Neural cell (in vitro differentiated cells): ENCODE measurements around the gene COG1. TPM values are rescaled to one million over a fixed set of nuclear protein-coding genes. Genes with fewer than 3 reads are reported as not detected.

ENCODE experiments used
- H2AFZ ChIP-seq: fragments of 200-600, 300-800 bp; sonication (generic), shearing (Covaris generic); 2 replicates; pipeline ENCODE4 v1.6.0; 2014; ENCODE audit warnings: low read depth, mild to moderate bottlenecking, antibody characterized with exemption, low read length, moderate library complexity
- H3F3A ChIP-seq: fragments of 200-600 bp; shearing (Covaris generic); 2 replicates; pipeline ENCODE4 v1.6.1; 2016; ENCODE audit warnings: mild to moderate bottlenecking, moderate library complexity, mixed read lengths, antibody characterized with exemption, low read length; ENCODE audit not compliant: insufficient read depth, poor library complexity, severe bottlenecking
- H3K27ac ChIP-seq: fragments of 200-600, 300-800 bp; sonication (generic), shearing (Covaris generic); 2 replicates; pipeline ENCODE4 v1.5.1; 2014; ENCODE audit warnings: mild to moderate bottlenecking, low read length, moderate library complexity
- H3K27me3 ChIP-seq: fragments of 300-800, 200-600 bp; sonication (generic), shearing (Covaris generic); 2 replicates; pipeline ENCODE4 v1.6.0; 2014; ENCODE audit warnings: mild to moderate bottlenecking, low read depth, low read length, moderate library complexity; ENCODE audit not compliant: insufficient read depth
- H3K36me3 ChIP-seq: fragments of 300-800, 200-600 bp; sonication (generic), shearing (Covaris generic); 2 replicates; pipeline ENCODE4 v1.5.1; 2014; ENCODE audit warnings: mild to moderate bottlenecking, antibody characterized with exemption, low read length, moderate library complexity; ENCODE audit not compliant: insufficient read depth
- H3K4me2 ChIP-seq: fragments of 300-800, 200-600 bp; sonication (generic), shearing (Covaris generic); 2 replicates; pipeline ENCODE4 v1.6.0; 2014; ENCODE audit warnings: mild to moderate bottlenecking, low read length
- H3K4me3 ChIP-seq: fragments of 300-800, 200-600 bp; sonication (generic), shearing (Covaris generic); 2 replicates; pipeline ENCODE4 v1.5.1; 2014; ENCODE audit warnings: mild to moderate bottlenecking, low read length, moderate library complexity
- H3K79me2 ChIP-seq: fragments of 200-600 bp; shearing (Covaris generic); replicated peaks from 2 replicates; pipeline ENCODE4 v1.6.0; 2014; ENCODE audit warnings: mild to moderate bottlenecking, low read length, moderate library complexity; ENCODE audit not compliant: insufficient read depth
- H3K9ac ChIP-seq: fragments of 300-800, 200-600 bp; sonication (generic), shearing (Covaris generic); 2 replicates; pipeline ENCODE4 v1.6.1; 2016; ENCODE audit warnings: mild to moderate bottlenecking, low read length, mixed read lengths
- H3K9me2 ChIP-seq: fragments of 200-600 bp; shearing (Covaris generic); 2 replicates; pipeline ENCODE4 v1.6.1; 2016; ENCODE audit warnings: mild to moderate bottlenecking, low read length, mixed read lengths; ENCODE audit not compliant: insufficient read depth
- H3K9me3 ChIP-seq: fragments of 200-600, 300-800 bp; sonication (generic), shearing (Covaris generic); 2 replicates; pipeline ENCODE4 v1.6.1; 2016; ENCODE audit warnings: mild to moderate bottlenecking, mixed run types, low read length, moderate library complexity, mixed read lengths
- H4K20me1 ChIP-seq: fragments of 200-600 bp; shearing (Covaris generic); 2 replicates; pipeline ENCODE4 v1.6.1; 2016; ENCODE audit warnings: mild to moderate bottlenecking, mixed run types; ENCODE audit not compliant: insufficient read depth
- EP300 ChIP-seq: fragments of 450-650 bp; conservative IDR thresholded peaks from 2 replicates; pipeline ENCODE4 v1.6.1; 2014; ENCODE audit warnings: antibody characterized with exemption, mild to moderate bottlenecking, moderate library complexity; ENCODE audit not compliant: poor library complexity, severe bottlenecking
- EZH2 ChIP-seq: fragments of 200-600, 300-800 bp; shearing (Covaris generic), sonication (generic); IDR thresholded peaks from 2 replicates; pipeline ENCODE4 v1.6.1; 2014; ENCODE audit warnings: antibody characterized with exemption, low read length, borderline replicate concordance, mild to moderate bottlenecking; ENCODE audit not compliant: insufficient read depth, poor library complexity, severe bottlenecking
- MXI1 ChIP-seq: fragments of 450-650 bp; conservative IDR thresholded peaks from 2 replicates; pipeline ENCODE4 v1.6.1; 2014; ENCODE audit warnings: antibody characterized with exemption, mild to moderate bottlenecking; ENCODE audit not compliant: poor library complexity, severe bottlenecking
- POLR2AphosphoS5 ChIP-seq: IDR thresholded peaks from 2 replicates; pipeline ENCODE4 v1.6.1; 2012
- RAD21 ChIP-seq: fragments of 450-650 bp; conservative IDR thresholded peaks from 2 replicates; pipeline ENCODE4 v1.6.1; 2014; ENCODE audit warnings: antibody characterized with exemption, mild to moderate bottlenecking, moderate library complexity
- SMC3 ChIP-seq: fragments of 450-650 bp; conservative IDR thresholded peaks from 2 replicates; pipeline ENCODE4 v1.6.1; 2014; ENCODE audit warnings: antibody characterized with exemption, mild to moderate bottlenecking, moderate library complexity; ENCODE audit not compliant: poor library complexity
- TAF1 ChIP-seq: IDR thresholded peaks from 2 replicates; pipeline ENCODE4 v1.6.1; 2012; ENCODE audit warnings: low read depth
- polyA plus RNA-seq: library from polyadenylated mRNA; depleted of rRNA; stranded (reverse); fragments of >200 nt; gene quantifications from 2 replicates; pipeline ENCODE4 v1.2.3, GENCODE V29; 2014
- TF ChIP-seq, protein P1 (sequence below): fragments of 450-650 bp; IDR thresholded peaks from 2 replicates; pipeline ENCODE4 v1.5.1; 2014; ENCODE audit warnings: antibody characterized with exemption, mild to moderate bottlenecking, moderate library complexity; ENCODE audit not compliant: poor library complexity, severe bottlenecking
- TF ChIP-seq, protein P2 (sequence below): IDR thresholded peaks from 2 replicates; pipeline ENCODE4 v1.6.1; 2012; ENCODE audit warnings: borderline replicate concordance

COG1 gene
- polyA plus RNA-seq, 1 donor from 2014 or later = 23.5 TPM

DNA sequence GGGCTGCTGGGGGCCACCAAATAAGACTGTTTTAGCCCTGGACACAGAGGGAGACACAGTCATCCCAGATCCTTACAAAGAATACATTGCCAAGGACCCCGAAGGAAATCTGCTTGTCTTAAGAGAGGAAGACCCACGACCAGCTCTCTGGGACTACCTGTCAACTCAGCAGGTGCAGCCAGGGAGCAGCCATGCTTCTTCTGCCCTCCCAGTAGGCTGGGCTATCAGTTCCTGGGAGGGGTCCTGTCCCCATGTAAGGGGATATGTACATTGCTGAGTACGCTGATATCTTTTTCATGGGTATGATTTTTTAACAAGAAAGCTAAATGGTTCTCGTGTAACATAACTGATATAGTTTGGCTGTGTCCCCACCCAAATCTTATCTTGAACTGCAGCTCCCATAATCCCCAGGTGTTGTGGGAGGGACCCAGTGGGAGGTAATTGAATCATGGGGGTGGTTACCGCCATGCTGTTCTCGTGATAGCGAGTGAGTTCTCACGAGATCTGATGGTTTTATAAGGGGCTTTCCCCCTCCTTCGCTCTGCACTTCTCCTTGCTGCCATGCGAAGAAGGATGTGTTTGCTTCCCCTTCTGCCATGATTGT is 16.8 kb upstream of the COG1 start:
- Histone ChIP-seq H3K9me3 (no peaks in the 10 kb centered on the region), H3K79me2 (no peaks in the 10 kb centered on the region), H3K9ac (no peak overlapping the region), H4K20me1 (no peaks in the 10 kb centered on the region), H2AFZ (no peak overlapping the region), H3K4me2 (no peak overlapping the region), H3K9me2 (no peaks in the 10 kb centered on the region), H3K36me3 (no peaks in the 10 kb centered on the region), H3F3A (no peaks in the 10 kb centered on the region), H3K27me3 (no peaks in the 10 kb centered on the region), H3K4me3 (no peak overlapping the region), H3K27ac (no peak overlapping the region)
- TF ChIP-seq SMC3 (no peak), EP300 (no peak), MXI1 (no peak), POLR2AphosphoS5 (no peak), TAF1 (no peak), EZH2 (no peak), RAD21 (no peak)
- TF ChIP-seq, protein P1, sequence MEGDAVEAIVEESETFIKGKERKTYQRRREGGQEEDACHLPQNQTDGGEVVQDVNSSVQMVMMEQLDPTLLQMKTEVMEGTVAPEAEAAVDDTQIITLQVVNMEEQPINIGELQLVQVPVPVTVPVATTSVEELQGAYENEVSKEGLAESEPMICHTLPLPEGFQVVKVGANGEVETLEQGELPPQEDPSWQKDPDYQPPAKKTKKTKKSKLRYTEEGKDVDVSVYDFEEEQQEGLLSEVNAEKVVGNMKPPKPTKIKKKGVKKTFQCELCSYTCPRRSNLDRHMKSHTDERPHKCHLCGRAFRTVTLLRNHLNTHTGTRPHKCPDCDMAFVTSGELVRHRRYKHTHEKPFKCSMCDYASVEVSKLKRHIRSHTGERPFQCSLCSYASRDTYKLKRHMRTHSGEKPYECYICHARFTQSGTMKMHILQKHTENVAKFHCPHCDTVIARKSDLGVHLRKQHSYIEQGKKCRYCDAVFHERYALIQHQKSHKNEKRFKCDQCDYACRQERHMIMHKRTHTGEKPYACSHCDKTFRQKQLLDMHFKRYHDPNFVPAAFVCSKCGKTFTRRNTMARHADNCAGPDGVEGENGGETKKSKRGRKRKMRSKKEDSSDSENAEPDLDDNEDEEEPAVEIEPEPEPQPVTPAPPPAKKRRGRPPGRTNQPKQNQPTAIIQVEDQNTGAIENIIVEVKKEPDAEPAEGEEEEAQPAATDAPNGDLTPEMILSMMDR = no peak
- TF ChIP-seq, protein P2, sequence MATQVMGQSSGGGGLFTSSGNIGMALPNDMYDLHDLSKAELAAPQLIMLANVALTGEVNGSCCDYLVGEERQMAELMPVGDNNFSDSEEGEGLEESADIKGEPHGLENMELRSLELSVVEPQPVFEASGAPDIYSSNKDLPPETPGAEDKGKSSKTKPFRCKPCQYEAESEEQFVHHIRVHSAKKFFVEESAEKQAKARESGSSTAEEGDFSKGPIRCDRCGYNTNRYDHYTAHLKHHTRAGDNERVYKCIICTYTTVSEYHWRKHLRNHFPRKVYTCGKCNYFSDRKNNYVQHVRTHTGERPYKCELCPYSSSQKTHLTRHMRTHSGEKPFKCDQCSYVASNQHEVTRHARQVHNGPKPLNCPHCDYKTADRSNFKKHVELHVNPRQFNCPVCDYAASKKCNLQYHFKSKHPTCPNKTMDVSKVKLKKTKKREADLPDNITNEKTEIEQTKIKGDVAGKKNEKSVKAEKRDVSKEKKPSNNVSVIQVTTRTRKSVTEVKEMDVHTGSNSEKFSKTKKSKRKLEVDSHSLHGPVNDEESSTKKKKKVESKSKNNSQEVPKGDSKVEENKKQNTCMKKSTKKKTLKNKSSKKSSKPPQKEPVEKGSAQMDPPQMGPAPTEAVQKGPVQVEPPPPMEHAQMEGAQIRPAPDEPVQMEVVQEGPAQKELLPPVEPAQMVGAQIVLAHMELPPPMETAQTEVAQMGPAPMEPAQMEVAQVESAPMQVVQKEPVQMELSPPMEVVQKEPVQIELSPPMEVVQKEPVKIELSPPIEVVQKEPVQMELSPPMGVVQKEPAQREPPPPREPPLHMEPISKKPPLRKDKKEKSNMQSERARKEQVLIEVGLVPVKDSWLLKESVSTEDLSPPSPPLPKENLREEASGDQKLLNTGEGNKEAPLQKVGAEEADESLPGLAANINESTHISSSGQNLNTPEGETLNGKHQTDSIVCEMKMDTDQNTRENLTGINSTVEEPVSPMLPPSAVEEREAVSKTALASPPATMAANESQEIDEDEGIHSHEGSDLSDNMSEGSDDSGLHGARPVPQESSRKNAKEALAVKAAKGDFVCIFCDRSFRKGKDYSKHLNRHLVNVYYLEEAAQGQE = no peak

DNA sequence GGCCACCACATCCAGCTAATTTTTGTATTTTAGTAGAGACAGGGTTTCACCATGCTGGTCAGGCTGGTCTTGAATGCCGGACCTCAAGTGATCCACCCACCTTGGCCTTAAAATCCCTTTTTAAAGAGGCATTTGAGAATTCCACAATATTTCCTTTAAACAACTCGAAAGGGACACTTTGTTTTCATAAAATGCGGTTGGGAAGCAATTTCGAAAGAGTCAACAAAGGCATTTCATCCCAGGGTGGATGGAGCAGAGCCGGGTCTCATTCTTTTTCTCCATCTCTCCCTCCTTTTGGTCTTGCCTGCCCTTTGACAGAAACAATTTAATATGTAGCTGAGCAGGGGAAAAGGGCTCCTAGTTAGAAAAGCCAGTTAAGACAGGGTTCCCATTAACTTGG is 13.5 kb upstream of the COG1 start:
- TF ChIP-seq EP300 (no peak), MXI1 (no peak), RAD21 (no peak), EZH2 (no peak), TAF1 (no peak), SMC3 (no peak), POLR2AphosphoS5 (no peak)
- TF ChIP-seq, protein P1 = no peak
- TF ChIP-seq, protein P2 = no peak
- no peaks in the 10 kb centered on the region for H3F3A ChIP-seq
- no peaks in the 10 kb centered on the region for H3K27me3 ChIP-seq
- H3K79me2 ChIP-seq = no peaks in the 10 kb centered on the region
- H3K36me3 ChIP-seq = no peaks in the 10 kb centered on the region
- no peaks in the 10 kb centered on the region for H3K9me2 ChIP-seq
- H3K4me2 ChIP-seq = no peak overlapping the region
- no peak overlapping the region for H3K9ac ChIP-seq
- no peaks in the 10 kb centered on the region for H4K20me1 ChIP-seq
- peak overlapping the region; percentile 20 for H3K4me3 ChIP-seq
- H2AFZ ChIP-seq = no peak overlapping the region
- H3K9me3 ChIP-seq = no peaks in the 10 kb centered on the region
- peak overlapping the region; percentile 20 for H3K27ac ChIP-seq
